HG03457 (cell line): ENCODE data around the gene TAS2R41.
"Not testable (repeated sequence)": the region's sequence is repeated elsewhere in the genome, so short reads cannot be mapped to it uniquely, and the experiment has no call there.

Experiments
- ATAC-seq: cut with Tn5 transposase; IDR thresholded peaks from one replicate; pipeline ENCODE4 v1.9.1; 2021; ENCODE audit warnings: moderate number of reproducible peaks; ENCODE audit not compliant: unreplicated experiment

TAS2R41 gene

DNA sequence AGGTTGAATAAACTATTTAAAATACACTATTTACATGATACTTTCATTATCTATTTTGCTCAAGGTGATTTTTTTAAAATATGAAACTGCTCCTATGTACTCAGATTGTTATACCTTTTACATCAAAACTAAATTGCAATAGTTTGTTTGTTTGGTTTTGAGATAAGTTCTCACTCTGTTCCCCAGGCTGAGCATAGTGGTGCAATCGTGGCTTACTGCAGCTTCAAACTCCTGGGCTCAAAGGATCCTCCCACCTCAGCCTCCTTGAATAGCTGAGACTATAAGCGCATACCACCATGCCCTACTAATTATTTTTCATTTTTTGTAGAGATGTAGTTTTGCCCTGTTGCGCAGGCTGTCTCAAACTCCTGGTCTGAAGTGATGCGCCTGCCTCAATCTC lies 21.7 kb upstream of the TAS2R41 start:
- no peak for ATAC-seq

DNA sequence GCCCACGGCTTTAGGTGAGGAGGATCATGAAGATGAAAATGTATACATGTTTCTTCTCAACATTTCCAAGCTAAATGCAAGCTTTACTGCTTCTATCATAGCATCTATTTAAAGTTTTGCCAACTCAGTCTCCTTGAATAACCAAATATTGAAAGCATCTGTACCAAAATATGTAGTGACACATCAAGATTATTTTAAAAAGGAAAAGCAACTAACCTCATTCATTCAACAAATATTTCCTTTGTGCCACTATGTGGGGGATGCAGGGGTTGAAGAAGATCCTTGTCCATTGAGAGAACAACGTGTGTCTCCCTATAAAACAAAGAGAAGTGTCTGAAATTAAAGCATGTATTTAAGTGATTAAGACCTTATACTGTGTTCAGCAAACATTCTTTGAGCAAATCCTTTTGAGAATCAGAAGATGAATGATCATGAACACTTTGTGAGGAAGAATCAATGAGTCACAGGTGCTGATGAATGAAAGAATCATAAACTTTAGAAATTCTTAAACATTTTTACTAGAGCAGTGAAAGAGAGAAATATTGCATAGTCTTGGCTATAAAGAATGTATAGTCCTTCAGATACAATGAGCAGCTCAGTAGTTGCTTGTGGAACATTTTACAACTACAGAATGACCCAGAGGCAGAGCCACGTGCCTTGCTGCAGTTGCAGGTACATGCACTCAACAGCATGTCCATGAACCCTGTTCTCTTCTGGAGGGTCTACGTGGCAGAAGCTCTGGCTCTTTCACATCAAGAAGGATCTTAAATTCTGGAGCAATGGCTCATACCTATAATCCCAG lies 20.5 kb upstream of the TAS2R41 start:
- no peak for ATAC-seq

DNA sequence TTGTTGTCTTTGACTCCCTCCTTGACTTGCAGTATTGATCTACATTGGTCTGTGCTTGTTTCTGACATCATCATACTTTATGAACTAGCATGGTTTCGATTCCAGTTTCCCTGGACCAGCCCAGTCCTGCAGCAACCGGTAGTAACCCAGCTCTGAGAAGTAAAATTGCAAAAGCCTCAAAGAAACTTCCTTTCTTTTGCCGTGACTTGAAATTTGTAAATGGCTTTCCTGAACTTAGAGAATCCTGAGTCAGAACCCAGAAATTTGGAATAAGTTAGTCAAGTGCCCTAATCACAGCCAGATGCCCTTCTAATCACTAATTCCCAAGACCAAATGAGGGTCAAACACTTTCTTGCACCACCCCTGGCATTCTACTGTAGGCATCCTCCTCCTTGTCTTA lies 19.4 kb upstream of the TAS2R41 start:
- ATAC-seq = no peak

- no peak for ATAC-seq
Observed at GRCh38 chr7:143458681-143459080, 19.0 kb upstream of the TAS2R41 start.

- no peak for ATAC-seq
Observed at GRCh38 chr7:143459359-143459758, 18.3 kb upstream of the TAS2R41 start.

DNA sequence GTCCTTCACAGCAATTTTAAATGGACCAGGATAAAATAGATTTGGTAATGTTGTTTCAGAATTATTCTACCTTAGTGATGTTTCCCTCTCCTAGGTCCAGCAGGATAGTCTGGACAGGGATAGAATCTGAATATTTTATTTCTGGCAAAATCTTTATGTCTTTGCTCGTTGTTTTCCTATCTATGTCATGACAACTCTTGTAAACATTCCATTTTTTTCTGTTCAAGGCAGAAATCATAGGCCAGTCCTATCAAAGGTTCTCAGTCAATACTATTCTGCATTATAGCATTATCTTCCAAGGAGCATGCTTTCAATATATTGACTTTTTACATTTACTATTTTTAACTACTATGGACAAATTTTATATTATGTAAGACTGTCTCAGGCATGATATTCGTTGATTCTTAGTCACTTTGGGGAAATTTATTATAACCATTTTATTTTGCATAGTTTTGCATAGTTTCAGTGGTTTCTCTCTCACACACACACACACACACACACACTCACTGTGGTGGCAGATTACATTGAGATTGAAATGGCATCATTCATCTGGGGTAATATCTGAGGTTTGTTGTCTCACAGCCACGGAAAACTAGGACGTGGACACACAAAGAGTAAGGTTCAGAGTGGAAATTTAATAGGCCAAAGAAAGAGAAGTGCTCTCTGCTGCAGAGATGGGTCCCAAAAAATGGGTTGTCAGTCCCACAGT lies 17.2 kb upstream of the TAS2R41 start:
- no peak for ATAC-seq

- no peak for ATAC-seq
Observed at GRCh38 chr7:143462045-143462444, 15.6 kb upstream of the TAS2R41 start.

- no peak for ATAC-seq
Observed at GRCh38 chr7:143463556-143463955, 14.1 kb upstream of the TAS2R41 start.

GRCh38 chr7:143463957-143464356 lies 13.7 kb upstream of the TAS2R41 start:
- no peak for ATAC-seq

DNA sequence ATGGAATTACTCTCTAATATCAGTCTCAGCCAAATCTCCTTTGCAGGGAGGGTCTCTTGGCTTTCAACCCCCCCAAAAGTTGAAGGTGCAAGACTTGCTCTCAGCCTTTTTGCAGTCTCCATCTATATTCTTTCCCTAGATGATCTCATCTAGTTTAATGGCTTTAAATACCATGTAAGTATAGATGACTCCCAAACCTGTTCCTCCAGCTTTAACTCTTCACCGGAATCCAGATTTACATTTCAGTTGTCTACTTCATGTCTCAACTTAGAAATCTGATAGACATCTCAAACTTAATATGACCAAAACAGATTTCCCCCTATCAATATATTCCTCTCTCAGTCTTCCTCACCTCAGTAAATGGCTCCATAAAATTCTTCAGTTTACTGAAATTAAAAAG lies 9.9 kb upstream of the TAS2R41 start:
- no peak for ATAC-seq

DNA sequence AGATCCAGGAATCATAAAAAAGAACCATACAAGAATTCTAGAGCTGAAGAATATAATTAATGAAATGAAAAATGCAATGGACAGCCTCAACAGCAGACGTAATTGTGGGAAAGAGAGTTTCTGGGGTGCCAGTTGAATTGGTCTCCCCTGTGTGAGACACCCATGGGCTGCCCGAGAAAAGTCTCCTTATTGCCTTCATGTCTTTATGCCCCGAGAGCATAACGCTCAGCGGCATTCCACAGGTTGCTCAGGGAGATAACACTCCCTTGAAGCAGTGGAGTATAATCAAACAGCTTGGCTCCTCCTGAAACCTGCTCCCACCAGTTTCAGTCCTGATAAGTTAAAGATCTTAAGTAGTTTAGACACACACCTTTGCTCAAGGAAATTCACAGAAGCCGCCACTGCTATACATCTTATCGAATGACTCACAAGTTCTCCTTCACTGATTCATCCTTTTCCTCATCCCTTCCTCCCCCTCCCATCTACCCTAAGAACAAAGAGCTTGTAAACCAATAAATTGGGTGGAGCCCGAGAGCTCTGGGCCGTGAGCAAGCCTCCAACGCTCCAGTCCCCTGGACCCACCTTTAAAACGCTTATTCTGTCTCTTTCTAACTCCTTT lies 5.5 kb upstream of the TAS2R41 start:
- ATAC-seq = not testable (repeated sequence)

DNA sequence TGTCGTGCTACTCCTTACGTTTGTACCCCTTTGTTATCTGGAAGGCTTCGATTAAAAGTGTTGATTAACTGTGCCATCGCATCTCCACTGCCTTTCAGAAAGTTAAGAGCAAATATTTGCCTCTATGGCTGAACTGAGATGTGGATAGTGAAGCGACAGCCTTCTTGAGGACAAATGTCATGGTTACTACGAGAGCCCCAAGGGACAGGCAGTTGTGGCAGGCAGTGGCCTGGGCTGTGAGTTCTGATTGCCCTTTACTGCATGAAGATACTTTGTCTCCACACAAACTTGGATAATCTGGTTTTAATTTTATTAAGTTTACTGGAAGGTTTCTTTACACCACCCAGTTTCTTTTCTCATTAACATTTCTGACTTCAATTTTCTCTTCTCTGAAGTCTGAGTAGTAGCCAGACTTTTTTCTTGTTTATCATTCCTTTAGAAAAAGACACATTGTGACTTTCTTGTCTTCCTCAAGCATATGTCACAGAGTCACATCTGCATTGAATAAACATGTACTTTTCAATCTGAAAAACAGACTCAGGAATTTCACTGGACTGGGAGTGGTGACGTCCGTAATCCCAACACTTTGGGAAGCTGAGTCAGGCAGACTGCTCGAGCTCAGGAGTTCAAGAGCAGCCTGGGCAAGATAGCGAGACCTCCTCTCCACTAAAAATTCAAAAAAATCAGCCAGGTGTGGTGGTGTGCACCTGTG lies 1.5 kb downstream of the TAS2R41 start:
- no peak for ATAC-seq

DNA sequence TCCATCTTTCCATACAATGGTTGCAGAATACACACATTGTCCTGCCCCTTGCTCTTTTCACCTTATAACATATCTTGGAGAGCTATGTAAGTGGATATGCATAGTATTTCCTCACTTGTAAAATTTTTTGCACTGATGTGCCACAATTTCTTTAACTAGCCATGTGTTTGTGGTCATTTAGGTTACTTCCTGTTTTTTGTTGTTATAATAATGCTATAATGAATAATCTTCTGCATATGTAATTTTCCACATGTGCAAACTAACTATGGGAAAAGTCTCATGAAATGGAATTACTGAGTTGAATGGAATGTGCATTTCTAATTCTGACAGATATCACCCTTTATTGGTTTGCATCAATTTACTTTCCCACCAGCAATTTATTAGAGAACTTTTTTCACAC lies 2.8 kb downstream of the TAS2R41 start:
- ATAC-seq = no peak

- ATAC-seq = no peak
Observed at GRCh38 chr7:143484119-143484518, 6.4 kb downstream of the TAS2R41 start.

GRCh38 chr7:143485094-143485493 lies 7.4 kb downstream of the TAS2R41 start:
- no peak for ATAC-seq

GRCh38 chr7:143485500-143485899 lies 7.8 kb downstream of the TAS2R41 start:
- no peak for ATAC-seq

GRCh38 chr7:143486266-143486665 lies 8.6 kb downstream of the TAS2R41 start:
- not testable (repeated sequence) for ATAC-seq

GRCh38 chr7:143487061-143487460 lies 9.4 kb downstream of the TAS2R41 start:
- no peak for ATAC-seq

DNA sequence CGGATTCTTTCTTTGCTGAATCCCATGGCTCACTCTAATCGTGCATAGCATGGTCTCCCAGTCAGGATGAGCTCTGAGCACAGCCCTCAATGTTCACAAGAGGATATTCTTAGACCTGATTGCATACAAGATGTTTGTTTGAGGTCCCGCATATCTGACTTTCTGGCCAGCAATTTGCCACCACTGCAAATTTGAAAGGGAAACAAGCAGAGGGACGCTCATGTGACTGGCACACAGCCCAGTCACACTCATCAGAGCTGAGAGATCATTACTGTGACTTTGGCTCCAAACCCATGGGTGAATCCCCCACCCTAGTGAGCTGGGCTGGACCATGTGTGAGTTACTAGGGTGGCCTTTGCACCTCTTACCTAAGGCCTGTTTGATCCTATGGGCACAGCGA lies 9.9 kb downstream of the TAS2R41 start:
- peak; percentile 53 for ATAC-seq

DNA sequence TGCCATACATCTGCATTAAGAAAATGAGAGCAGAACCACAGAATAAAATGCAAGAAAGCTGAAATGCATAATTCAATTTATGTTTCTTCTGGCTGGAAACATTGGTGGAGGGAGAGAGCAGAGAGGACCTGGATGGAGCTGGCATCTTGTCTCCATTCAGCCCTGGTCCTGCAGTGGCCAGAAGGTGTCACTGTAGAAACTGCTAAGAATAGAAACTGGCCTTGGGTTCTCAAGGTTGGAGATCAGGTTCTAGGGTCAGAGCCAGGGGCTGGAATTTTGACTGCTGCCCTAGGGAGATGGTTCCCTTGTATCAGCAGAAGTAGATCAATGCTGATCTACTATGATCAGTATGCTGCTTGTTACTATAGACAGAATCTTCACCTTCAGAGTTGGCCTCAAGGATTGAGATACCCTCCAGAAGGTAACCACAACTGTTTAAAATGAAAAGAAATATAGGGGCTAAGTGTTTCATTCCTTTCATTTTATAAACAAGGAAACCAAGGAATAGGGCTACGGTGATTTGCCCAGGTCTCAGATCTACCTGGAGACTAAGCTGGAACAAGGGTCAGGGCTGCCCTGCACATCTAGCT lies 13.1 kb downstream of the TAS2R41 start:
- ATAC-seq = no peak

- ATAC-seq = no peak
Observed at GRCh38 chr7:143492043-143492471, 14.4 kb downstream of the TAS2R41 start.
